Thyroid gland (tissue), 4 donors: Measurements from ENCODE around the gene CCDC116. TPM values are rescaled to one million over a fixed set of nuclear protein-coding genes. Genes with fewer than 3 reads are reported as not detected.

Source experiments
- DNase-seq, 2 donors: peaks; one replicate each; pipeline ENCODE4 v3.0.0-alpha.2; 2019
- H3K27ac ChIP-seq, 3 donors: fragments of 200-600 bp; sonication (generic); 1 replicate in 2 of 3; 2 replicates in 1 of 3; pipeline ENCODE4 v1.5.1; 2016 to 2019; ENCODE audit warnings: mild to moderate bottlenecking in 1 of 3, moderate library complexity in 1 of 3
- H3K27me3 ChIP-seq: fragments of 200-600 bp; sonication (generic); one replicate; pipeline ENCODE4 v1.5.1; 2019
- H3K36me3 ChIP-seq, 2 donors: fragments of 200-600 bp; sonication (generic); one replicate each; pipeline ENCODE4 v1.5.1; 2016 to 2019
- H3K4me1 ChIP-seq, 2 donors: fragments of 200-600 bp; sonication (generic); one replicate each; pipeline ENCODE4 v1.5.1; 2017 to 2019
- H3K4me3 ChIP-seq, 3 donors: fragments of 200-600 bp; sonication (generic); replicated peaks in 1 of 3; 1 replicate in 2 of 3; 2 replicates in 1 of 3; pipeline ENCODE4 v1.5.1; 2016; ENCODE audit warnings: mild to moderate bottlenecking in 1 of 3
- H3K9me3 ChIP-seq: fragments of 200-600 bp; sonication (generic); one replicate; pipeline ENCODE4 v1.5.1; 2017
- POLR2A ChIP-seq, 2 donors: fragments of 450-650 bp; IDR thresholded peaks; one replicate each; pipeline ENCODE4 v1.6.1; 2017; ENCODE audit warnings: antibody characterized with exemption in 2 of 2, mild to moderate bottlenecking in 2 of 2, moderate library complexity in 1 of 2
- WGBS, 2 donors: methylation state at CpG; one replicate each; pipeline ENCODE4 v1.1.5; 2017; 5-methylcytosine and 5-hydroxymethylcytosine counted together
- intact Hi-C: fragments of 100-400 bp; cut with DNase I; formaldehyde crosslinking; loops from one replicate; pipeline ENCODE4 v1.15.1; 2023
- total RNA-seq, 4 donors: library from RNA; depleted of rRNA; stranded (reverse); fragments of >200 nt; gene quantifications; one replicate each; pipeline ENCODE4 v1.2.3, GENCODE V29; 2016
- TF ChIP-seq, protein P1 (sequence below), 6 experiments: fragments of 200-600 bp in 3 of 6; fragments of 450-650 bp in 3 of 6; sonication (generic) in 3 of 6; IDR thresholded peaks; one replicate each; pipeline ENCODE4 v1.5.1; 2016 to 2019; ENCODE audit warnings: antibody characterized with exemption in 6 of 6, mild to moderate bottlenecking in 2 of 6, inconsistent platforms in 1 of 6, moderate library complexity in 1 of 6

CCDC116 gene
- total RNA-seq, 4 donors from 2014 or later: 0.27 to 1.6 (median 0.74) TPM

DNA sequence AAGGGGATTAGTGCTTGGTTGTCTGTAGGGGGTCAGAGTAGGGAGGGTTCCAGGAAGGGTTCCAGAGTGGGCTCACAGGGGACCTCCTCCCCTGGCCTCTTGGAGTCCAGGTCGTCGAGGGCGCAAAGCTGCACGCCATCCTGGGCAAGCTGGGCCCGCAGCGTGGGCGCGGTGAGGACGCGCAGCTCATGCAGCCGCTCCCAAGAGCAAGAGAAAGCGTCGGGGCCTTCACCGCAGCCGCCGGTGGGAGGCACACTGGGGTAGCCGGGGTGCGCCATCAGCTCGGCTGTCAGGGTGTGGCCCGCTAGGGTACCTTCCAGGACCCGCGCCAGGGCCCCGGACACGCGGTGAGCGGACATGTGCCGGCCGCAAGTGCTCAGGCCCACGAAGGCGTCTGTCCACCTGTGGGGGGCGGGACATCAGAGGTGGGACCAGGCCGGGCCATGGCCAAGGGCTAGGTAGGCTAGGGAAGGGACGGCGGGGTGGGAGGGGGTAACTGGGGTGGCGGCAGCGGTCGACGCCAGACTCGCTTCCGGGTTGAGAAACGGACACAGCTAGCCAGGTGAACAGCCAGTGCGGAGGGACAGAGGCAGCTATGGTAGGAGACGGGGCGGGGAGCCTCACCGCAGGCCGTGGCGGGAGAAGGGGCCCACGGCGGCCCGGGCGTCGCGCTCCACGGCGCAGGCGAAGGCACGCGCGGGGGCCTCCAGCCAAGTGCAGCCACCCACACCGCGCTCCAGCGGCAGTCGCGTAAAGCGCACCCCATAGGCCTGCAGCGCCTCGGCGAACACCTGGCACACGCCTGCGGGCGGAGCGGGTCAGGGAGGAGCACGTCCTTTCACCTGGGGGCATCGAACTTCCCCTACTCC is 3.9 kb upstream of the CCDC116 start:
- Histone ChIP-seq H3K36me3 (peaks cover 0 to 1% of the 10 kb centered on the region in 2 donors), H3K4me3 (peak overlapping the region in 2 of 3 donors; percentile 84 to 99), H3K4me1 (peaks cover 10 to 23% of the 10 kb centered on the region in 2 donors), H3K27ac (peak overlapping the region in 1 of 3 donors; percentile 78), H3K9me3 (no peaks in the 10 kb centered on the region), H3K27me3 (no peaks in the 10 kb centered on the region)
- TF ChIP-seq POLR2A (IDR thresholded peaks at IDR 0.05): no peak
- TF ChIP-seq, protein P1, sequence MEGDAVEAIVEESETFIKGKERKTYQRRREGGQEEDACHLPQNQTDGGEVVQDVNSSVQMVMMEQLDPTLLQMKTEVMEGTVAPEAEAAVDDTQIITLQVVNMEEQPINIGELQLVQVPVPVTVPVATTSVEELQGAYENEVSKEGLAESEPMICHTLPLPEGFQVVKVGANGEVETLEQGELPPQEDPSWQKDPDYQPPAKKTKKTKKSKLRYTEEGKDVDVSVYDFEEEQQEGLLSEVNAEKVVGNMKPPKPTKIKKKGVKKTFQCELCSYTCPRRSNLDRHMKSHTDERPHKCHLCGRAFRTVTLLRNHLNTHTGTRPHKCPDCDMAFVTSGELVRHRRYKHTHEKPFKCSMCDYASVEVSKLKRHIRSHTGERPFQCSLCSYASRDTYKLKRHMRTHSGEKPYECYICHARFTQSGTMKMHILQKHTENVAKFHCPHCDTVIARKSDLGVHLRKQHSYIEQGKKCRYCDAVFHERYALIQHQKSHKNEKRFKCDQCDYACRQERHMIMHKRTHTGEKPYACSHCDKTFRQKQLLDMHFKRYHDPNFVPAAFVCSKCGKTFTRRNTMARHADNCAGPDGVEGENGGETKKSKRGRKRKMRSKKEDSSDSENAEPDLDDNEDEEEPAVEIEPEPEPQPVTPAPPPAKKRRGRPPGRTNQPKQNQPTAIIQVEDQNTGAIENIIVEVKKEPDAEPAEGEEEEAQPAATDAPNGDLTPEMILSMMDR (IDR thresholded peaks at IDR 0.05): no peak
- intact Hi-C loops: no loop called here
- 75 to 89% methylated on average over 24 to 44 of the region's 74 CpGs for WGBS, 2 donors
- no peak for DNase-seq

- H3K27me3 ChIP-seq: no peaks in the 10 kb centered on the region
These were observed 3.1 kb upstream of the CCDC116 start, which contains the start of gene YDJC for GRCh38 chr22:21629255-21630149. YDJC (minus strand) TSS chr22:21630022; CDS start chr22:21630014, 8 bp downstream.

GRCh38 chr22:21631025-21631424 is 1.5 kb upstream of the CCDC116 start:
- no peaks in the 10 kb centered on the region for H3K27me3 ChIP-seq
- H3K9me3 ChIP-seq: no peaks in the 10 kb centered on the region
- DNase-seq: no peak
- TF ChIP-seq, protein P1 (IDR thresholded peaks at IDR 0.05): no peak
- no peak for TF ChIP-seq POLR2A (IDR thresholded peaks at IDR 0.05)
- WGBS, 2 donors: 87 to 91% methylated on average over 4 of the region's 4 CpGs
- H3K36me3 ChIP-seq: no peaks in the 10 kb centered on the region
- intact Hi-C loops: no loop called here
- H3K4me1 ChIP-seq: peaks cover 10 to 21% of the 10 kb centered on the region in 2 donors
- no peak overlapping the region for H3K27ac ChIP-seq
- no peak overlapping the region for H3K4me3 ChIP-seq

More at GRCh38 chr22:21629255-21630149, 3.1 kb upstream of the CCDC116 start, which contains the start of gene YDJC:
- Histone ChIP-seq H3K27ac (peak within 1 kb of the TSS in 2 of 3 donors; percentile 24 to 78), H3K4me1 (peaks cover 10 to 23% of the 10 kb centered on the region in 2 donors), H3K4me3 (peak within 1 kb of the TSS; percentile 84 to 99 (median 91)), H3K9me3 (no peaks in the 10 kb centered on the region), H3K36me3 (no peaks in the 10 kb centered on the region)
- intact Hi-C loops: no loop called here
- WGBS, 2 donors: 0 to 1% methylated on average over 2 to 31 of the region's 93 CpGs
- TF ChIP-seq, protein P1 (IDR thresholded peaks at IDR 0.05): peak; percentile 11 to 93 (median 60)
- peak in 1 of 2 donors; percentile 59 for TF ChIP-seq POLR2A (IDR thresholded peaks at IDR 0.05)
- DNase-seq: peak; percentile 94

DNA sequence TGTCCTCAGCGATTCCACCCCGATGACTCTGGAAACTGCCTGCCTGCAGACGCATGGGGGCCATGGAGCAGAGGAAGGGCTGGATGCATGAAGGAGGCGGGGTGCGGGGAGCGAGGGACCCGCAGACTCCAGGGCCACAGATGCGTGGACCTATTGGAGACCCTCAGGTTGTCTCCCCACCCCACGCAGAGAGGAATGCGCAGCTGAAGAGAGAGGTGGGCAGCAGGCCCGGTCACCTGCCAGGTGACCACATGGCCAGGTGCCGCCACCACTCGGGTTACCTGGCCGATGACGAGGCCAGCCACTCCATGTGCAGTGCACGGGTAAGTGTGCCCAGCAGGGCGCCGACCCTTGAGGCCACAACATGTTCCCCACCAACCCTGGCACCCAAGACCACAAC is 371 bp downstream of the CCDC116 start:
- DNase-seq: no peak
- no peak overlapping the region for H3K27ac ChIP-seq
- peaks cover 10 to 12% of the 10 kb centered on the region in 2 donors for H3K4me1 ChIP-seq
- intact Hi-C loops: no loop called here
- no peak for TF ChIP-seq POLR2A (IDR thresholded peaks at IDR 0.05)
- TF ChIP-seq, protein P1 (IDR thresholded peaks at IDR 0.05): no peak
- 91 to 94% methylated on average over 16 to 18 of the region's 18 CpGs for WGBS, 2 donors
- no peaks in the 10 kb centered on the region for H3K36me3 ChIP-seq
- no peak overlapping the region for H3K4me3 ChIP-seq
- H3K27me3 ChIP-seq: no peaks in the 10 kb centered on the region
- H3K9me3 ChIP-seq: no peaks in the 10 kb centered on the region
